Measurements from ENCODE around the gene VSTM1.
"Not testable (repeated sequence)": the region's sequence is repeated elsewhere in the genome, so short reads cannot be mapped to it uniquely, and the experiment has no call there.

Gene VSTM1

GRCh38 chr19:54077334-54077733, 13.6 kb upstream of the VSTM1 start:
- DNase-seq (ENCODE audit: insufficient read length, low spot score): no peak
- TF ChIP-seq POLR2AphosphoS5 (IDR thresholded peaks at IDR 0.05; ENCODE audit: low read depth, low read length) (no peak), TAF1 (IDR thresholded peaks at IDR 0.05; ENCODE audit: low read depth, low read length) (no peak)
- FAIRE-seq: no peak

GRCh38 chr19:54074851-54075250, 11.2 kb upstream of the VSTM1 start:
- TF ChIP-seq POLR2AphosphoS5 (IDR thresholded peaks at IDR 0.05; ENCODE audit: low read depth, low read length) (no peak), PAX5 (IDR thresholded peaks at IDR 0.05; ENCODE audit: insufficient read depth, low read length, severe bottlenecking) (no peak), POLR2A (IDR thresholded peaks at IDR 0.05; ENCODE audit: low read depth, low read length) (no peak), SPI1 (IDR thresholded peaks at IDR 0.05; ENCODE audit: low read depth, low read length) (no peak), POU2F2 (IDR thresholded peaks at IDR 0.05; ENCODE audit: low read depth, low read length) (no peak), TAF1 (IDR thresholded peaks at IDR 0.05; ENCODE audit: low read depth, low read length) (no peak)
- DNase-seq (ENCODE audit: insufficient read length, low spot score) (no peak), FAIRE-seq (no peak)

DNA sequence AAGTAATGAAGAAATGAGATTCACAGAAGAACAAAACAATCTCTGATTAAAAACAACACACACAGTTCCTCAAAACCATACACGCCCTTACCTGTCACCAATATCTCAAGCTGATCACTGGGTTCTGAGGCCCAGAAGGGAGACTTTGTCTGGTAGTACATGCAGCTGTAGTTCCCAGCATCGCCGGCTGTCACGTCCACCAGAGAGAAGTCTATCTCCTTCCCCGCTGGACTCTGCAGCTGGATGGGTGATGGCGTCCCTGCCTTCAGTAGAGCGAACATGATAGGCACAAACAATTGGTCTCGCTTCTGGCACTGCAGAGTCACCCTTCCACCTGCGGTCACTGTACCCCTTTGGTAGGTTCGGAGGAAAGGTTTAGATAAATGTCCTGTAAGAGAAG, 10.1 kb upstream of the VSTM1 start:
- no peak for FAIRE-seq
- DNase-seq (ENCODE audit: insufficient read length, low spot score): no peak
- TF ChIP-seq SPI1 (IDR thresholded peaks at IDR 0.05; ENCODE audit: low read depth, low read length): no peak
- TF ChIP-seq POLR2A (IDR thresholded peaks at IDR 0.05; ENCODE audit: low read depth, low read length): no peak
- TF ChIP-seq POLR2AphosphoS5 (IDR thresholded peaks at IDR 0.05; ENCODE audit: low read depth, low read length): no peak
- no peak for TF ChIP-seq PAX5 (IDR thresholded peaks at IDR 0.05; ENCODE audit: insufficient read depth, low read length, severe bottlenecking)
- TF ChIP-seq POU2F2 (IDR thresholded peaks at IDR 0.05; ENCODE audit: low read depth, low read length): no peak
- no peak for TF ChIP-seq TAF1 (IDR thresholded peaks at IDR 0.05; ENCODE audit: low read depth, low read length)

- FAIRE-seq (no peak), DNase-seq (ENCODE audit: insufficient read length, low spot score) (no peak)
- TF ChIP-seq SPI1 (IDR thresholded peaks at IDR 0.05; ENCODE audit: low read depth, low read length) (no peak), TAF1 (IDR thresholded peaks at IDR 0.05; ENCODE audit: low read depth, low read length) (no peak), POLR2A (IDR thresholded peaks at IDR 0.05; ENCODE audit: low read depth, low read length) (no peak), POLR2AphosphoS5 (IDR thresholded peaks at IDR 0.05; ENCODE audit: low read depth, low read length) (no peak), PAX5 (IDR thresholded peaks at IDR 0.05; ENCODE audit: insufficient read depth, low read length, severe bottlenecking) (no peak), POU2F2 (IDR thresholded peaks at IDR 0.05; ENCODE audit: low read depth, low read length) (no peak)
Measured at GRCh38 chr19:54069470-54069869, 5.8 kb upstream of the VSTM1 start.

- no peak for TF ChIP-seq POLR2AphosphoS5 (IDR thresholded peaks at IDR 0.05; ENCODE audit: low read depth, low read length)
- no peak for TF ChIP-seq TAF1 (IDR thresholded peaks at IDR 0.05; ENCODE audit: low read depth, low read length)
- TF ChIP-seq POLR2A (IDR thresholded peaks at IDR 0.05; ENCODE audit: low read depth, low read length): no peak
- TF ChIP-seq PAX5 (IDR thresholded peaks at IDR 0.05; ENCODE audit: insufficient read depth, low read length, severe bottlenecking): no peak
- no peak for TF ChIP-seq SPI1 (IDR thresholded peaks at IDR 0.05; ENCODE audit: low read depth, low read length)
- no peak for TF ChIP-seq POU2F2 (IDR thresholded peaks at IDR 0.05; ENCODE audit: low read depth, low read length)
- no peak for FAIRE-seq
- no peak for DNase-seq (ENCODE audit: insufficient read length, low spot score)
Measured at GRCh38 chr19:54062643-54063042, 1.1 kb downstream of the VSTM1 start.

DNA sequence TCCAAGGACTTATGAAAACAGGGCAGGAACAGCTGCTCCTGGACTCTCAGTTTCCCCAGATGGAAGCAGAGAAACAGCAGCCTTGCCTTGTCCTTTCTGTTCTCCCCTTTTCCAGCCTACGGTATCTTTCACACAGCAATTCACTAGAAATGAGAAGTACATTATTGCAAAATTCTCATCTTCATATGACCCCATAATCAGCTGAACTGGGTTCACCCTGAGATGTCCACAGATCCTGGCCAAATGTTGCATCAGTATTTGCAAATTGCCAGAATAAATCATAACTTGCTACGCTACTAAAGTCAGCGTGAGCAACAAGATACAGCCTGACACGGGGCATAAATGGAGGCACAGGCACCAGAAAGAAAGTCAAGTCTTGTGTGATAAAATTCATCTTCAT, 16.1 kb downstream of the VSTM1 start:
- TF ChIP-seq PAX5 (IDR thresholded peaks at IDR 0.05; ENCODE audit: insufficient read depth, low read length, severe bottlenecking): no peak
- TF ChIP-seq POLR2AphosphoS5 (IDR thresholded peaks at IDR 0.05; ENCODE audit: low read depth, low read length): no peak
- TF ChIP-seq TAF1 (IDR thresholded peaks at IDR 0.05; ENCODE audit: low read depth, low read length): no peak
- TF ChIP-seq POU2F2 (IDR thresholded peaks at IDR 0.05; ENCODE audit: low read depth, low read length): no peak
- TF ChIP-seq SPI1 (IDR thresholded peaks at IDR 0.05; ENCODE audit: low read depth, low read length): no peak
- no peak for TF ChIP-seq POLR2A (IDR thresholded peaks at IDR 0.05; ENCODE audit: low read depth, low read length)
- no peak for DNase-seq (ENCODE audit: insufficient read length, low spot score)
- no peak for FAIRE-seq

- no peak for FAIRE-seq
- TF ChIP-seq POU2F2 (IDR thresholded peaks at IDR 0.05; ENCODE audit: low read depth, low read length) (no peak), PAX5 (IDR thresholded peaks at IDR 0.05; ENCODE audit: insufficient read depth, low read length, severe bottlenecking) (no peak), TAF1 (IDR thresholded peaks at IDR 0.05; ENCODE audit: low read depth, low read length) (no peak), SPI1 (IDR thresholded peaks at IDR 0.05; ENCODE audit: low read depth, low read length) (no peak), POLR2AphosphoS5 (IDR thresholded peaks at IDR 0.05; ENCODE audit: low read depth, low read length) (no peak), POLR2A (IDR thresholded peaks at IDR 0.05; ENCODE audit: low read depth, low read length) (no peak)
- DNase-seq (ENCODE audit: insufficient read length, low spot score): no peak
Measured at GRCh38 chr19:54045771-54046170, 17.9 kb downstream of the VSTM1 start.

- TF ChIP-seq POLR2A (IDR thresholded peaks at IDR 0.05; ENCODE audit: low read depth, low read length): no peak
- no peak for TF ChIP-seq POU2F2 (IDR thresholded peaks at IDR 0.05; ENCODE audit: low read depth, low read length)
- TF ChIP-seq PAX5 (IDR thresholded peaks at IDR 0.05; ENCODE audit: insufficient read depth, low read length, severe bottlenecking): no peak
- TF ChIP-seq TAF1 (IDR thresholded peaks at IDR 0.05; ENCODE audit: low read depth, low read length): no peak
- no peak for TF ChIP-seq SPI1 (IDR thresholded peaks at IDR 0.05; ENCODE audit: low read depth, low read length)
- no peak for TF ChIP-seq POLR2AphosphoS5 (IDR thresholded peaks at IDR 0.05; ENCODE audit: low read depth, low read length)
- FAIRE-seq: no peak
- DNase-seq (ENCODE audit: insufficient read length, low spot score): no peak
Measured at GRCh38 chr19:54042989-54043388, 20.7 kb downstream of the VSTM1 start.

DNA sequence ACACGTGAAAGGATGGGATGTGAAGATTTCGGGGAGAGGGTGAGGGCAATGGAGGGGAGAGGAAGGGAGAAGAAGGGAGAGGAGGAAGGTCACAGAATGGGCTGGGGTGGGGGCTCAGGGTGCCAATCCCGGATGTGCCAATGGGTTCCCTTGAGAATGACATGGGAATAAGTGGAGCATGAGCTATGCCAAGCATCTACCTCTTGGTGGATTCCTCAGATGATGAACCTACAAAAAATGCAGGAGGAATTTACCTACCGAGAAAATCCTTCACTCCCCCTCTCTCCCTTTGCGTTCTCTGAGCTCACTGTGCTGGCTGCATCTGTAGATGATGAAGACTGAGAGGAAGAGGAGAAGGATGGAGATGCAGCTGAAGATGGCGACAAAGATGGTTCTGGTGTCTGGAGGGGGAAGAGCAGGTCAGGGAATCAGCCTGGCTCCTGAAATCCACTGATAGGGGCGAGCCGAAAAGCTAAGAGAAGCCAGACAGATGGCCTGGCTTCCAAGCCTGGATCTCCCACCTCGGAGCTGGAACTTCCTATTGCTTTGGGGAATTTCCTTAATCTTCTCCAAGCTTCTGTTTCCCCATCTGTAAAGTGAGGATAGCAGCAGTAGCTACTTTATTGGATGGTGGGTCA, 21.6 kb downstream of the VSTM1 start:
- DNase-seq (ENCODE audit: insufficient read length, low spot score) (no peak), FAIRE-seq (no peak)
- TF ChIP-seq POLR2A (IDR thresholded peaks at IDR 0.05; ENCODE audit: low read depth, low read length) (no peak), POU2F2 (IDR thresholded peaks at IDR 0.05; ENCODE audit: low read depth, low read length) (no peak), POLR2AphosphoS5 (IDR thresholded peaks at IDR 0.05; ENCODE audit: low read depth, low read length) (no peak), SPI1 (IDR thresholded peaks at IDR 0.05; ENCODE audit: low read depth, low read length) (no peak), PAX5 (IDR thresholded peaks at IDR 0.05; ENCODE audit: insufficient read depth, low read length, severe bottlenecking) (no peak), TAF1 (IDR thresholded peaks at IDR 0.05; ENCODE audit: low read depth, low read length) (no peak)

DNA sequence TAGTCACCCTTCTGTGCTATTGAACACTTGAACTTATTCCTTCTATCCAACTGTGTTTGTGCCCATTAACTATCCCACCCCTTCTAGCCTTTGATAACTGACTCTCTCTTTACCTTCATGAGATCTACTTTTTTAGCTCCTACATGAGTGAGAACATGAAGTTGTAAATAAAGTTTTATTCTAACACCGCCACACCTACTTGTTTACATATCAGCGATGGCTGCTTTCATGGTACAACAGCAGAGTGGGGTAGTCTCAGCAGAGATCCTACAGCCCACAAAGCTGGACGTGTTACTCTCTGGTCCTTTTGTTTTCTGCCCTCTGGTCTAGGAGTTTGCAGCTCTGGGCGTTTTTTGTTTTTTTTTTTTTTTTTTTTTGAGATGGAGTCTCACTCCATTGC, 23.7 kb downstream of the VSTM1 start:
- TF ChIP-seq TAF1 (IDR thresholded peaks at IDR 0.05; ENCODE audit: low read depth, low read length): no peak
- TF ChIP-seq POU2F2 (IDR thresholded peaks at IDR 0.05; ENCODE audit: low read depth, low read length): no peak
- no peak for TF ChIP-seq POLR2AphosphoS5 (IDR thresholded peaks at IDR 0.05; ENCODE audit: low read depth, low read length)
- TF ChIP-seq POLR2A (IDR thresholded peaks at IDR 0.05; ENCODE audit: low read depth, low read length): no peak
- no peak for TF ChIP-seq PAX5 (IDR thresholded peaks at IDR 0.05; ENCODE audit: insufficient read depth, low read length, severe bottlenecking)
- TF ChIP-seq SPI1 (IDR thresholded peaks at IDR 0.05; ENCODE audit: low read depth, low read length): no peak
- DNase-seq (ENCODE audit: insufficient read length, low spot score): no peak
- no peak for FAIRE-seq

DNA sequence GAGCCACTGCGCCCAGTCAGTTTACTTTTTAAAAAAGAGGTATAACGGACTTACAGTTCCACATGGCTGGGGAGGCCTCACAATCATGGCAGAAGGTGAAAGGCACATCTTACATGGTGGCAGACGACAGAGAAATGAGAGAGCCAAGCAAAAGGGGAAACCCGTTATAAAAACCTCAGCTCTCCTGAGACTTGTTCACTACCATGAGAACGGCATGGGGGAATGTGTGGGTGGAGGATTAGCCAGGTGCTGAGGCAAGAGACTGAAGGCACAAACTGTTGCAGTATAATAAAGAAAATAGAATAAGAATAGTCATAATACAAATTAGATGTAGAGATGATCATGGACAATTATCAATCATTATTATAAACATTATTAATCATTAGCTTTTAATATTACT, 27.2 kb downstream of the VSTM1 start:
- DNase-seq (ENCODE audit: insufficient read length, low spot score); FAIRE-seq: not testable (repeated sequence)

All from GM12891 (cell line).